ENCODE measurements around the gene GPS2.
"Not testable (repeated sequence)": the region's sequence is repeated elsewhere in the genome, so short reads cannot be mapped to it uniquely, and the experiment has no call there.

GPS2 gene

GRCh38 chr17:7343250-7343649, 28.1 kb upstream of the GPS2 start:
- ChIA-PET CTCF (interaction anchor here (1.5 to 8.6 kb wide), 8 partner anchors 7 to 298 kb away, joined by 4 to 53 read pairs (median 24); partner anchors contain the start of genes ACAP1, NEURL4, SLC16A11 and SLC2A4), POLR2A (interaction anchor here (5.1 kb wide), 1 partner anchor 13 kb away, joined by 20 read pairs; no protein-coding TSS in a partner anchor)
- TF ChIP-seq CTCF (IDR thresholded peaks at IDR 0.05; ENCODE audit: insufficient read depth, low read length, missing control alignments) = no peak
- H3K4me3 ChIP-seq (ENCODE audit: low read depth, low read length) = no peak overlapping the region
- no peak for DNase-seq (ENCODE audit: low read depth, low spot score)

DNA sequence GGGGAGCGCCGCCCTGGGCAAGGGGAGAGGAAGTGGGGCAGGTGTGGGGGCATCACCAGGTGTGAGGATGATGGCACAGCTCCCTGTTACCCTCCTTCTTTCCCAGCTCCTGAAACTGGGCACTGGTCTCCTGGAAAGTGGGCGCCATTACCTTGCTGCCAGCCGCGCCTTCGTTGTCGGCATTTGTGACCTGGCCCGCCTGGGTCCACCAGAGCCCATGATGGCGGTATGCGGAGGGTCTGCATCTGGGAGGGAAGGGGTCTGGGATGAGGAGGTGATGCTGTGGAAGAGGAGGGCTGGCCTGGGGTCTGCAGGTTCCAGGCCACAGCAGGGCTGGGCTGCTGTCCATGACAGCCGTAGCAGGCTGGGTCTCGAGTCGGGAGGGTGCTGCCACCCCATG, 26.7 kb upstream of the GPS2 start:
- no peak for TF ChIP-seq CTCF (IDR thresholded peaks at IDR 0.05; ENCODE audit: insufficient read depth, low read length, missing control alignments)
- ChIA-PET POLR2A (interaction anchor here (0.6 to 5.1 kb wide), 2 partner anchors 12 to 231 kb away, joined by 3 to 20 read pairs; no protein-coding TSS in a partner anchor), CTCF (interaction anchor here (0.9 to 8.6 kb wide), 5 partner anchors 11 to 297 kb away, joined by 3 to 53 read pairs (median 11); partner anchors contain the start of genes NEURL4, SENP3 and SLC2A4)
- no peak for DNase-seq (ENCODE audit: low read depth, low spot score)
- H3K4me3 ChIP-seq (ENCODE audit: low read depth, low read length) = no peak overlapping the region

DNA sequence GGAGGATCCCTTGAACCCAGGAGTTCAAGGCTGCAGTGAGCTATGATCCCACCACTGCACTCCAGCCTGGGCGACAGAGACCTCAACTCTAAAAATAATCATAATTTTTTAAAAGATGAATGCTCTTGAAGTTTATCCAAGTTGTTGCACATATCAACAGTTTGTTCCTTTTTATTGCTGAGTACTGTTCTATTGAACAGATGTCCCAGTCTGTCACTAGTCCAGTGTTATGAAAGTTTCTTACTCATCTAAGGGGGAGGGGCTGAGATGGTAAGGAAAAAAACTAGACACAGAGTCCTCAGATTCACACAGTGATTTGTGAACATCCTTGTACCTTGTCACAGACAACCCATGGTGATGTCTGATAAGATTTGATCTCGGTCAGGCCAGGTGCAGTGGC, 25.0 kb upstream of the GPS2 start:
- H3K4me3 ChIP-seq (ENCODE audit: low read depth, low read length) = no peak overlapping the region
- ChIA-PET POLR2A (no interaction called here), CTCF (interaction anchor here (0.7 to 3.2 kb wide), 2 partner anchors 220 to 348 kb away, joined by 3 to 11 read pairs; partner anchors contain the start of gene SENP3)
- no peak for DNase-seq (ENCODE audit: low read depth, low spot score)
- TF ChIP-seq CTCF (IDR thresholded peaks at IDR 0.05; ENCODE audit: insufficient read depth, low read length, missing control alignments) = no peak

GRCh38 chr17:7337600-7337999, 22.4 kb upstream of the GPS2 start:
- DNase-seq (ENCODE audit: low read depth, low spot score); H3K4me3 ChIP-seq (ENCODE audit: low read depth, low read length); POLR2A ChIA-PET: not testable (repeated sequence)
- CTCF ChIA-PET = interaction anchor here (1.4 to 4.3 kb wide), 7 partner anchors 8 to 292 kb away, joined by 3 to 34 read pairs (median 6); partner anchors contain the start of gene SLC2A4

GRCh38 chr17:7336240-7337175, 21.3 kb upstream of the GPS2 start, which contains the start of gene ACAP1:
Gene ACAP1 (plus strand): TSS chr17:7336529. CDS start chr17:7336735, 206 bp downstream.
- H3K4me3 ChIP-seq (ENCODE audit: low read depth, low read length) = no peak within 1 kb of the TSS
- no peak for DNase-seq (ENCODE audit: low read depth, low spot score)
- ChIA-PET POLR2A (no interaction called here), CTCF (interaction anchor here (1.4 to 4.3 kb wide), 6 partner anchors 9 to 291 kb away, joined by 4 to 34 read pairs (median 7); no protein-coding TSS in a partner anchor)
- TF ChIP-seq CTCF (IDR thresholded peaks at IDR 0.05; ENCODE audit: insufficient read depth, low read length, missing control alignments) = no peak

DNA sequence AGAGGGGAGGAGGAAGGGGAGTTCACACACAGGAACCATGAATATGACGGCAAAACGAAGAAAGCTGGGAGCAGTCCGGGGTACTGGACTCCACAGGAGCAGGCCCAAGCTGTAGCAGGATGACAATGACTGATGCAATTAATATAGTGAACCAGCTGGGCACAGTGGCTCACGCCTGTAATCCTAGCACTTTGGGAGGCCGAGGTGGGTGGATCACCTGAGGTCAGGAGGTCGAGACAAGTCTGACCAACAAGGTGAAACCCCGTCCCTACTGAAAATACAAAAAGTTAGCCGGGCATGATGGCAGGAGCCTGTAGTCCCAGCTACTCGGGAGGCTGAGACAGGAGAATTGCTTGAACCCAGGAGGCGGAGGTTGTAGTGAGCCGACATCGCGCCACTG, 20.6 kb upstream of the GPS2 start:
- H3K4me3 ChIP-seq (ENCODE audit: low read depth, low read length); DNase-seq (ENCODE audit: low read depth, low spot score); POLR2A ChIA-PET: not testable (repeated sequence)
- CTCF ChIA-PET = interaction anchor here (1.5 to 4.3 kb wide), 5 partner anchors 10 to 39 kb away, joined by 3 to 34 read pairs (median 8); no protein-coding TSS in a partner anchor

DNA sequence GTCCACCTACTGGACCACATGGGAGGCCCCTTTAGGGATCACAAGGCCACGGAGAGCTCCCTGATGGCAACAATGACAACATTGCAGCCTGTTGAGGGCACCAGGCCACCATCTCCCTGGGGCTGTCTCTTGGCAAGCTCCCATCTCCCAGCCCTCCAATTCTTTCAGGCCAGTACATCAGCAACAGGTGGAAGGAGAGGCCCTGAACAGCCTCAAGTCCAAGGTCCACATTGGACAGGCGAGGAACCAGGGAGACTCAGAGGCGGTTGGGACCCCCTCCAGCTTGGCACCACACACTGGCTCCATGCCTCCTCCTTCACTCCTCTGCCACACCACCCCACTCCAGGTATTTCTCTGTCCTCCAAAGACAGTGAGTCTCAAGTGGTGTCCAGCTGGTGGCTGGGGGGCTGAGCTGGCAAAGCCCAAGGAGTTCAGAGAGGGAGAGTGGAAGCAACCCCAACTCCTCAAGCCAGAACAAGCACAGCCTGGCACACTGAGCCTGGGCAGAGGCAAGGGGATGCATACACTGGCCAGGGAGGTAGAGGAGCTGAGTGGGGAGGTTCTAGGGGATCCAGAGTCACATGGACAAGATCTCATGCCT, 19.9 kb upstream of the GPS2 start:
- POLR2A ChIA-PET = no interaction called here
- H3K4me3 ChIP-seq (ENCODE audit: low read depth, low read length) = no peak overlapping the region
- TF ChIP-seq CTCF (IDR thresholded peaks at IDR 0.05; ENCODE audit: insufficient read depth, low read length, missing control alignments) = no peak
- no peak for DNase-seq (ENCODE audit: low read depth, low spot score)
- CTCF ChIA-PET = interaction anchor here (1.5 to 4.3 kb wide), 3 partner anchors 9 to 15 kb away, joined by 3 to 34 read pairs (median 18); no protein-coding TSS in a partner anchor

GRCh38 chr17:7332600-7333069, 17.5 kb upstream of the GPS2 start:
- H3K4me3 ChIP-seq (ENCODE audit: low read depth, low read length); POLR2A ChIA-PET; DNase-seq (ENCODE audit: low read depth, low spot score); CTCF ChIA-PET: not testable (repeated sequence)
